IMR-90 (cell line): ENCODE measurements around the gene ANKEF1. TPM values are rescaled to one million over a fixed set of nuclear protein-coding genes. Genes with fewer than 3 reads are reported as not detected.

Experiments used
- ATAC-seq: fragments of 200-7000 bp; cut with Tn5 transposase; 2 replicates; pipeline ENCODE4 v1.9.1; 2020; ENCODE audit warnings: low read depth, mild to moderate bottlenecking, moderate library complexity
- BruUV-seq: library from RNA; stranded (reverse); fragments of 400-500 nt; replicated peaks from 2 replicates; lab custom pipeline; 2021; lab: Mats Ljungman, UMichigan
- CTCF ChIA-PET: fragments of 300-600 bp; formaldehyde crosslinking; extraction: SDS; loops from one replicate; lab custom pipeline; 2021; ENCODE audit warnings: antibody characterized with exemption; lab: Yijun Ruan, JAX
- POLR2A ChIA-PET: fragments of 300-600 bp; sonication (Branson Sonifier 250); formaldehyde crosslinking; loops from one replicate; lab custom pipeline; 2022; ENCODE audit warnings: antibody characterized with exemption; ENCODE audit not compliant: unreplicated experiment; lab: Charles Lee
- DNase-seq: peaks from one replicate; pipeline ENCODE4 v3.0.0; 2013
- H2AFZ ChIP-seq: replicated peaks from 2 replicates; pipeline ENCODE3; 2013; ENCODE audit warnings: low read length, mild to moderate bottlenecking; ENCODE audit not compliant: poor library complexity
- H2AK5ac ChIP-seq: 2 replicates; pipeline ENCODE4 v1.6.1; 2013; ENCODE audit warnings: low read depth, low read length, inconsistent platforms
- H2AK9ac ChIP-seq: replicated peaks from 2 replicates; pipeline ENCODE3; 2013; ENCODE audit warnings: mild to moderate bottlenecking, low read depth, low read length, moderate library complexity; ENCODE audit not compliant: poor library complexity
- H2BK120ac ChIP-seq: 2 replicates; pipeline ENCODE4 v1.6.1; 2013; ENCODE audit warnings: low read depth, low read length, inconsistent platforms
- H2BK15ac ChIP-seq: 3 replicates; pipeline ENCODE4 v1.6.1; 2013; ENCODE audit warnings: low read depth, low read length, inconsistent platforms
- H2BK20ac ChIP-seq: 2 replicates; pipeline ENCODE4 v1.6.1; 2013; ENCODE audit warnings: low read depth, mild to moderate bottlenecking, inconsistent platforms, low read length, moderate library complexity
- H2BK5ac ChIP-seq: 2 replicates; pipeline ENCODE4 v1.6.1; 2013; ENCODE audit warnings: mild to moderate bottlenecking, low read depth, low read length, inconsistent platforms; ENCODE audit not compliant: poor library complexity, severe bottlenecking
- H3K14ac ChIP-seq: replicated peaks from 2 replicates; pipeline ENCODE4 v1.6.1; 2013; ENCODE audit warnings: low read depth, low read length, inconsistent platforms
- H3K18ac ChIP-seq: 2 replicates; pipeline ENCODE4 v1.6.1; 2013; ENCODE audit warnings: low read depth, low read length, control low read depth
- H3K23ac ChIP-seq: 2 replicates; pipeline ENCODE4 v1.6.1; 2013; ENCODE audit warnings: low read depth, low read length, inconsistent platforms
- H3K27ac ChIP-seq: 2 replicates; pipeline ENCODE4 v1.5.1; 2013; ENCODE audit warnings: mild to moderate bottlenecking, control low read depth, low read length; ENCODE audit not compliant: insufficient read depth
- H3K27me3 ChIP-seq: 2 replicates; pipeline ENCODE4 v1.6.1; 2013; ENCODE audit warnings: low read length; ENCODE audit not compliant: control insufficient read depth, insufficient read depth
- H3K36me3 ChIP-seq: 2 replicates; pipeline ENCODE4 v1.6.1; 2013; ENCODE audit warnings: low read length, mixed read lengths; ENCODE audit not compliant: control insufficient read depth, insufficient read depth
- H3K4ac ChIP-seq: 2 replicates; pipeline ENCODE4 v1.6.1; 2013; ENCODE audit warnings: low read depth, low read length, inconsistent platforms
- H3K4me1 ChIP-seq: 2 replicates; pipeline ENCODE4 v1.6.1; 2013; ENCODE audit warnings: low read length, mixed read lengths; ENCODE audit not compliant: control insufficient read depth, insufficient read depth
- H3K4me2 ChIP-seq: 2 replicates; pipeline ENCODE4 v1.6.1; 2013; ENCODE audit warnings: low read depth, mild to moderate bottlenecking, control low read depth, low read length, moderate library complexity
- H3K4me3 ChIP-seq: 2 replicates; pipeline ENCODE4 v1.5.1; 2013; ENCODE audit warnings: low read depth, mild to moderate bottlenecking, control low read depth, low read length, moderate library complexity; ENCODE audit not compliant: insufficient read depth
- H3K56ac ChIP-seq: 2 replicates; pipeline ENCODE4 v1.6.1; 2013; ENCODE audit warnings: low read length, inconsistent platforms; ENCODE audit not compliant: insufficient read depth; ENCODE audit errors: extremely low read depth
- H3K79me1 ChIP-seq, 2 experiments: 2 replicates each; pipeline ENCODE4 v1.6.1; 2013; ENCODE audit warnings: low read length in 2 of 2, inconsistent platforms in 1 of 2, low read depth in 1 of 2
- H3K9ac ChIP-seq: 2 replicates; pipeline ENCODE4 v1.6.1; 2013; ENCODE audit warnings: low read depth, low read length, control low read depth
- H3K9me1 ChIP-seq: 2 replicates; pipeline ENCODE4 v1.6.1; 2013; ENCODE audit warnings: low read length, inconsistent platforms; ENCODE audit not compliant: insufficient read depth
- H3K9me3 ChIP-seq: 2 replicates; pipeline ENCODE4 v1.6.1; 2013; ENCODE audit warnings: low read length; ENCODE audit not compliant: control insufficient read depth, insufficient read depth
- H4K20me1 ChIP-seq: 2 replicates; pipeline ENCODE4 v1.6.1; 2013; ENCODE audit warnings: low read length, inconsistent platforms; ENCODE audit not compliant: insufficient read depth
- H4K5ac ChIP-seq: 2 replicates; pipeline ENCODE4 v1.6.1; 2013; ENCODE audit warnings: mild to moderate bottlenecking, low read depth, low read length, control low read depth
- H4K8ac ChIP-seq, 2 experiments: 2 replicates each; pipeline ENCODE4 v1.6.1; 2013; ENCODE audit warnings: low read depth in 2 of 2, low read length in 2 of 2, control low read depth in 1 of 2, inconsistent platforms in 1 of 2
- H4K91ac ChIP-seq: 2 replicates; pipeline ENCODE4 v1.6.1; 2013; ENCODE audit warnings: low read depth, low read length, inconsistent platforms; ENCODE audit not compliant: insufficient read depth
- BHLHE40 ChIP-seq: fragments of 150-350 bp; IDR thresholded peaks from 2 replicates; pipeline ENCODE4 v1.6.1; 2016; ENCODE audit warnings: mild to moderate bottlenecking, low read depth, low read length
- CEBPB ChIP-seq: IDR thresholded peaks from 2 replicates; pipeline ENCODE4 v1.6.1; 2012; ENCODE audit warnings: low read depth, low read length, improper control_type of control experiment
- FOS ChIP-seq: fragments of 150-350 bp; IDR thresholded peaks from 2 replicates; pipeline ENCODE4 v1.6.1; 2016; ENCODE audit warnings: low read depth, low read length
- MAFK ChIP-seq: IDR thresholded peaks from 2 replicates; pipeline ENCODE4 v1.6.1; 2012; ENCODE audit warnings: low read depth, low read length, improper control_type of control experiment
- MAZ ChIP-seq: IDR thresholded peaks from 2 replicates; pipeline ENCODE4 v1.6.1; 2012; ENCODE audit warnings: low read depth, mild to moderate bottlenecking, low read length, improper control_type of control experiment, moderate library complexity, borderline replicate concordance
- MXI1 ChIP-seq: IDR thresholded peaks from 2 replicates; pipeline ENCODE4 v1.6.1; 2012; ENCODE audit warnings: low read depth, mild to moderate bottlenecking, low read length, moderate library complexity, borderline replicate concordance
- NFE2L2 ChIP-seq: fragments of 150-350 bp; IDR thresholded peaks from 2 replicates; pipeline ENCODE4 v1.6.1; 2016; ENCODE audit warnings: low read depth, mild to moderate bottlenecking, low read length
- POLR2A ChIP-seq: IDR thresholded peaks from 2 replicates; pipeline ENCODE4 v1.6.1; 2012; ENCODE audit warnings: mild to moderate bottlenecking, low read depth, low read length
- RAD21 ChIP-seq: IDR thresholded peaks from 2 replicates; pipeline ENCODE4 v1.6.1; 2012; ENCODE audit warnings: low read length, improper control_type of control experiment
- RCOR1 ChIP-seq: IDR thresholded peaks from 2 replicates; pipeline ENCODE4 v1.6.1; 2012; ENCODE audit warnings: mild to moderate bottlenecking, low read length, improper control_type of control experiment; ENCODE audit not compliant: insufficient replicate concordance
- RFX5 ChIP-seq: IDR thresholded peaks from 2 replicates; pipeline ENCODE4 v1.8.0; 2012; ENCODE audit warnings: low read depth, mild to moderate bottlenecking, low read length, moderate library complexity
- SMC3 ChIP-seq: fragments of 150-350 bp; IDR thresholded peaks from 2 replicates; pipeline ENCODE4 v1.6.1; 2016; ENCODE audit warnings: low read depth, mild to moderate bottlenecking, antibody characterized with exemption, low read length, moderate library complexity
- WGBS, 2 experiments: methylation state at CpG; one replicate each; pipeline versions ENCODE4 v1.1.5 to v1.1.7; 2013; ENCODE audit warnings: missing lambda C conversion rate in 2 of 2; ENCODE audit not compliant: insufficient read length in 1 of 2; ENCODE audit errors: extremely low coverage in 2 of 2; 5-methylcytosine and 5-hydroxymethylcytosine counted together
- dilution Hi-C: fragments of 300-500 bp; cut with HindIII; formaldehyde crosslinking; loops from one replicate; pipeline ENCODE4 v1.14.3; 2018; ENCODE audit warnings: low sequenced_read_pairs; ENCODE audit not compliant: unreplicated experiment
- in situ Hi-C: fragments of 300-500 bp; cut with MboI; formaldehyde crosslinking; loops from 3 replicates; pipeline ENCODE4 v1.14.3; 2019; ENCODE audit warnings: low sequenced_read_pairs, inconsistent platforms, mixed read lengths
- intact Hi-C: fragments of 100-400 bp; cut with micrococcal nuclease; formaldehyde crosslinking; loops from 2 replicates; pipeline ENCODE4 v1.10.0; 2022
- polyA plus RNA-seq, 3 experiments: library from polyadenylated mRNA; depleted of rRNA; stranded (reverse); fragments of >200 nt; gene quantifications; 2 replicates each; pipeline ENCODE4 v1.2.3, GENCODE V29; 2012; ENCODE audit warnings: low replicate concordance in 1 of 3
- total RNA-seq: library from RNA; depleted of rRNA; stranded (reverse); fragments of >200 nt; gene quantifications from 2 replicates; pipeline ENCODE4 v1.2.3, GENCODE V29; 2012
- TF ChIP-seq, protein P1 (sequence below): fragments of 150-350 bp; IDR thresholded peaks from 2 replicates; pipeline ENCODE4 v1.6.1; 2016; ENCODE audit warnings: low read depth, mild to moderate bottlenecking, low read length, moderate library complexity, borderline replicate concordance
- TF ChIP-seq, protein P2 (sequence below): conservative IDR thresholded peaks from 2 replicates; pipeline ENCODE4 v1.5.1; 2012; ENCODE audit warnings: mild to moderate bottlenecking, low read depth, low read length, improper control_type of control experiment
- TF ChIP-seq, protein P3 (sequence below): fragments of 150-350 bp; IDR thresholded peaks from 2 replicates; pipeline ENCODE4 v1.6.1; 2017; ENCODE audit warnings: mild to moderate bottlenecking, antibody characterized with exemption, low read length, low read depth

ANKEF1 gene
- total and polyA plus RNA-seq, 2 of the 4 experiments (the other 2 are of a cell fraction) = 0.31 to 0.54 TPM

DNA sequence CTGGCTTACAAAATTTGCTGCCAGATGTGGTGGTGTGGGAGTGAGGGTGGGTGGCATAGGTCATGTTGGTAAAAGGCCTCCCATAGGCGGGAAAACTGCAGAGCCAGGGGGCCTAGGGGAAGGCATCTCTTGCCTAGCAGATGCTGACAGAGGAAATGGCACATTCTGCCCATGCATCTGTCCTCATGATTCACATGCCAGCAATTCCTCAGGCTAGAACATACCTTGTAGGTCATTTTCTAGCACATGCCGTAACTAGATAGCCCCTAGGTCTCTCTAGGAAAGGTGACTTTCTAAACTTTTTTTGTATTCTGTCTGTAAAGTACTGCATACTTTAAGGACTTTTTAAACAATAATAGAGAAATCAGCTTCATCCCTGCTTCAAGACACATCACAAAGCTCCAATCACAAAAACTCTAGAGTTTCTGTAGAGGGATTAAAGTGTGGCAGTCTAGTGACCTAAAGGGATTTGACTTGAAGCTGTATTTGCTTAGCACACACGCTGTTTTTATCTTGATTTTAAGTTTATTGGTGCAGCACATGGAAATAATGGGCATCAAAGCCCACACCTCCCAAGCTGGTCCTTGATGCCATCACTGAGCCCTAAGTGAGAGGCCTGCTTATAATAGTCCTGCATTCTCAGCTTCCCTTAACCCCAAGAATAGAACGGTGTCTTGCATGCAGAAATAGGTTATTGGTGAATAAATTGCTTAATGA is 55.2 kb downstream of the ANKEF1 start:
- Histone ChIP-seq H3K56ac (no peak overlapping the region), H3K79me1 (no peaks in the 10 kb centered on the region), H4K8ac (no peak overlapping the region), H4K5ac (no peak overlapping the region), H3K4me3 (no peak overlapping the region), H3K9ac (no peak overlapping the region), H2BK120ac (no peak overlapping the region), H2AK5ac (no peak overlapping the region), H3K18ac (no peak overlapping the region), H4K91ac (no peak overlapping the region), H3K36me3 (no peaks in the 10 kb centered on the region), H2AK9ac (no peak overlapping the region), H3K9me3 (no peaks in the 10 kb centered on the region), H2BK5ac (no peak overlapping the region), H3K27ac (no peak overlapping the region), H2AFZ (no peak overlapping the region), H3K4me2 (no peak overlapping the region), H4K20me1 (no peaks in the 10 kb centered on the region), H2BK15ac (no peak overlapping the region), H3K27me3 (peaks cover 1% of the 10 kb centered on the region; the same call in 1 of the 2 replicates), H3K9me1 (no peaks in the 10 kb centered on the region), H3K14ac (no peak overlapping the region), H3K4ac (no peak overlapping the region), H3K23ac (no peak overlapping the region), H2BK20ac (no peak overlapping the region), H3K4me1 (peaks cover 1% of the 10 kb centered on the region; the same call in 1 of the 2 replicates)
- POLR2A ChIA-PET = no interaction called here
- no CpG with 5 or more reads among the region's 4 CpGs for WGBS, 2 experiments
- no TSS peak for BruUV-seq
- in situ Hi-C loops (loop anchor here (5.0 kb wide), 1 partner anchor 113 kb away; no protein-coding TSS in a partner anchor), dilution Hi-C loops (no loop called here), intact Hi-C loops (loop anchor here (1.0 to 5.0 kb wide), 4 partner anchors 112 to 471 kb away; no protein-coding TSS in a partner anchor)
- ATAC-seq (no peak), DNase-seq (no peak)
- CTCF ChIA-PET = interaction anchor here (0.6 to 2.9 kb wide), 15 partner anchors 11 to 473 kb away, joined by 3 to 19 read pairs (median 4); no protein-coding TSS in a partner anchor
- TF ChIP-seq FOS = no peak
- TF ChIP-seq MAFK = no peak
- TF ChIP-seq, protein P1, sequence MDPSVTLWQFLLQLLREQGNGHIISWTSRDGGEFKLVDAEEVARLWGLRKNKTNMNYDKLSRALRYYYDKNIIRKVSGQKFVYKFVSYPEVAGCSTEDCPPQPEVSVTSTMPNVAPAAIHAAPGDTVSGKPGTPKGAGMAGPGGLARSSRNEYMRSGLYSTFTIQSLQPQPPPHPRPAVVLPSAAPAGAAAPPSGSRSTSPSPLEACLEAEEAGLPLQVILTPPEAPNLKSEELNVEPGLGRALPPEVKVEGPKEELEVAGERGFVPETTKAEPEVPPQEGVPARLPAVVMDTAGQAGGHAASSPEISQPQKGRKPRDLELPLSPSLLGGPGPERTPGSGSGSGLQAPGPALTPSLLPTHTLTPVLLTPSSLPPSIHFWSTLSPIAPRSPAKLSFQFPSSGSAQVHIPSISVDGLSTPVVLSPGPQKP = no peak
- TF ChIP-seq NFE2L2 = no peak
- no peak for TF ChIP-seq MAZ
- TF ChIP-seq, protein P2, sequence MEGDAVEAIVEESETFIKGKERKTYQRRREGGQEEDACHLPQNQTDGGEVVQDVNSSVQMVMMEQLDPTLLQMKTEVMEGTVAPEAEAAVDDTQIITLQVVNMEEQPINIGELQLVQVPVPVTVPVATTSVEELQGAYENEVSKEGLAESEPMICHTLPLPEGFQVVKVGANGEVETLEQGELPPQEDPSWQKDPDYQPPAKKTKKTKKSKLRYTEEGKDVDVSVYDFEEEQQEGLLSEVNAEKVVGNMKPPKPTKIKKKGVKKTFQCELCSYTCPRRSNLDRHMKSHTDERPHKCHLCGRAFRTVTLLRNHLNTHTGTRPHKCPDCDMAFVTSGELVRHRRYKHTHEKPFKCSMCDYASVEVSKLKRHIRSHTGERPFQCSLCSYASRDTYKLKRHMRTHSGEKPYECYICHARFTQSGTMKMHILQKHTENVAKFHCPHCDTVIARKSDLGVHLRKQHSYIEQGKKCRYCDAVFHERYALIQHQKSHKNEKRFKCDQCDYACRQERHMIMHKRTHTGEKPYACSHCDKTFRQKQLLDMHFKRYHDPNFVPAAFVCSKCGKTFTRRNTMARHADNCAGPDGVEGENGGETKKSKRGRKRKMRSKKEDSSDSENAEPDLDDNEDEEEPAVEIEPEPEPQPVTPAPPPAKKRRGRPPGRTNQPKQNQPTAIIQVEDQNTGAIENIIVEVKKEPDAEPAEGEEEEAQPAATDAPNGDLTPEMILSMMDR = no peak
- TF ChIP-seq CEBPB = no peak
- TF ChIP-seq, protein P3, sequence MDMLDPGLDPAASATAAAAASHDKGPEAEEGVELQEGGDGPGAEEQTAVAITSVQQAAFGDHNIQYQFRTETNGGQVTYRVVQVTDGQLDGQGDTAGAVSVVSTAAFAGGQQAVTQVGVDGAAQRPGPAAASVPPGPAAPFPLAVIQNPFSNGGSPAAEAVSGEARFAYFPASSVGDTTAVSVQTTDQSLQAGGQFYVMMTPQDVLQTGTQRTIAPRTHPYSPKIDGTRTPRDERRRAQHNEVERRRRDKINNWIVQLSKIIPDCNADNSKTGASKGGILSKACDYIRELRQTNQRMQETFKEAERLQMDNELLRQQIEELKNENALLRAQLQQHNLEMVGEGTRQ = no peak
- no peak for TF ChIP-seq SMC3
- TF ChIP-seq RCOR1 = no peak
- TF ChIP-seq BHLHE40 = no peak
- TF ChIP-seq POLR2A = no peak
- TF ChIP-seq RFX5 = no peak
- no peak for TF ChIP-seq RAD21
- no peak for TF ChIP-seq MXI1
